ENCODE measurements around the gene KCNH5. TPM values are rescaled to one million over a fixed set of nuclear protein-coding genes. Genes with fewer than 3 reads are reported as not detected.

KCNH5 gene
- total RNA-seq, 4 donors from 2014 or later = under 0.01 TPM; not detected in 3

- no peaks in the 10 kb centered on the region for H3K27me3 ChIP-seq
- no peaks in the 10 kb centered on the region for H3K9me3 ChIP-seq
- 59 to 67% methylated on average over 1 to 2 of the region's 2 CpGs for WGBS, 2 donors (ENCODE audit: low coverage in 1 of 2)
- H3K27ac ChIP-seq = no peak overlapping the region
- H3K4me1 ChIP-seq = no peaks in the 10 kb centered on the region
- in situ Hi-C loops (cut with MboI; ENCODE audit: low pct_ligation_motif_present in 1 of 4, low pct_unique_long_range_greater_than_20kb in 1 of 4, low sequenced_read_pairs in 3 of 4) = no loop called here
- no peak for DNase-seq
- H3K36me3 ChIP-seq = no peaks in the 10 kb centered on the region
- TF ChIP-seq POLR2A (IDR thresholded peaks at IDR 0.05) (no peak), CTCF (IDR thresholded peaks at IDR 0.05) (no peak), EP300 (IDR thresholded peaks at IDR 0.05; ENCODE audit: low read depth) (no peak), POLR2AphosphoS5 (IDR thresholded peaks at IDR 0.05) (no peak)
- H3K4me3 ChIP-seq = no peak overlapping the region
- intact Hi-C loops (cut with DNase I; ENCODE audit: low total_unique reads) = no loop called here
These were observed 352.7 kb downstream of the KCNH5 start for GRCh38 chr14:62692490-62693106.

GRCh38 chr14:62691647-62692489, 353.4 kb downstream of the KCNH5 start:
- Histone ChIP-seq H3K27me3 (no peaks in the 10 kb centered on the region), H3K4me3 (no peak overlapping the region), H3K4me1 (no peaks in the 10 kb centered on the region), H3K36me3 (no peaks in the 10 kb centered on the region), H3K9me3 (no peaks in the 10 kb centered on the region), H3K27ac (no peak overlapping the region)
- no peak for DNase-seq
- intact Hi-C loops (cut with DNase I; ENCODE audit: low total_unique reads) (no loop called here), in situ Hi-C loops (cut with MboI; ENCODE audit: low pct_ligation_motif_present in 1 of 4, low pct_unique_long_range_greater_than_20kb in 1 of 4, low sequenced_read_pairs in 3 of 4) (no loop called here)
- 45 to 55% methylated on average over 4 of the region's 4 CpGs for WGBS, 2 donors (ENCODE audit: low coverage in 1 of 2)
- TF ChIP-seq EP300 (IDR thresholded peaks at IDR 0.05; ENCODE audit: low read depth) = no peak
- TF ChIP-seq POLR2A (IDR thresholded peaks at IDR 0.05) = no peak
- TF ChIP-seq CTCF (IDR thresholded peaks at IDR 0.05) = no peak
- TF ChIP-seq POLR2AphosphoS5 (IDR thresholded peaks at IDR 0.05) = no peak

- H3K4me3 ChIP-seq = no peak overlapping the region
- DNase-seq = no peak
- TF ChIP-seq CTCF (IDR thresholded peaks at IDR 0.05) (no peak), EP300 (IDR thresholded peaks at IDR 0.05; ENCODE audit: low read depth) (no peak), POLR2AphosphoS5 (IDR thresholded peaks at IDR 0.05) (no peak), POLR2A (IDR thresholded peaks at IDR 0.05) (no peak)
- no peaks in the 10 kb centered on the region for H3K9me3 ChIP-seq
- no peaks in the 10 kb centered on the region for H3K4me1 ChIP-seq
- no peak overlapping the region for H3K27ac ChIP-seq
- no peaks in the 10 kb centered on the region for H3K27me3 ChIP-seq
- H3K36me3 ChIP-seq = no peaks in the 10 kb centered on the region
- 46% methylated on average over 1 of the region's 1 CpG; no CpG with 5 or more reads in 1 of the 2 donors for WGBS, 2 donors (ENCODE audit: low coverage in 1 of 2)
- intact Hi-C loops (cut with DNase I; ENCODE audit: low total_unique reads) = no loop called here
- in situ Hi-C loops (cut with MboI; ENCODE audit: low pct_ligation_motif_present in 1 of 4, low pct_unique_long_range_greater_than_20kb in 1 of 4, low sequenced_read_pairs in 3 of 4) = no loop called here
These were observed 355.5 kb downstream of the KCNH5 start for GRCh38 chr14:62689733-62690132.

- DNase-seq = no peak
- TF ChIP-seq POLR2A (IDR thresholded peaks at IDR 0.05) (no peak), POLR2AphosphoS5 (IDR thresholded peaks at IDR 0.05) (no peak), EP300 (IDR thresholded peaks at IDR 0.05; ENCODE audit: low read depth) (no peak)
- intact Hi-C loops (cut with DNase I; ENCODE audit: low total_unique reads) = no loop called here
- H3K4me3 ChIP-seq = no peak overlapping the region
- no peaks in the 10 kb centered on the region for H3K9me3 ChIP-seq
- 77 to 92% methylated on average over 2 of the region's 2 CpGs for WGBS, 2 donors (ENCODE audit: low coverage in 1 of 2)
- no peaks in the 10 kb centered on the region for H3K36me3 ChIP-seq
- no peaks in the 10 kb centered on the region for H3K4me1 ChIP-seq
- no peaks in the 10 kb centered on the region for H3K27me3 ChIP-seq
- H3K27ac ChIP-seq = no peak overlapping the region
- in situ Hi-C loops (cut with MboI; ENCODE audit: low pct_ligation_motif_present in 1 of 4, low pct_unique_long_range_greater_than_20kb in 1 of 4, low sequenced_read_pairs in 3 of 4) = no loop called here
These were observed 357.4 kb downstream of the KCNH5 start for GRCh38 chr14:62687818-62688217.
